A673 (cell line): ENCODE measurements around the gene USP5. TPM values are rescaled to one million over a fixed set of nuclear protein-coding genes. Genes with fewer than 3 reads are reported as not detected.

Experiments used
- BruUV-seq: library from RNA; stranded (reverse); fragments of 400-500 nt; replicated peaks from 2 replicates; lab custom pipeline; 2021; lab: Mats Ljungman, UMichigan
- CTCF ChIA-PET: fragments of 300-600 bp; sonication (Branson Sonifier 250); formaldehyde crosslinking; loops from one replicate; lab custom pipeline; 2022; ENCODE audit warnings: antibody characterized with exemption; lab: Charles Lee
- POLR2A ChIA-PET: fragments of 300-600 bp; sonication (Branson Sonifier 250); formaldehyde crosslinking; loops from one replicate; lab custom pipeline; 2022; ENCODE audit warnings: antibody characterized with exemption; ENCODE audit not compliant: low non-redundant PET; lab: Charles Lee
- DNase-seq: peaks from one replicate; pipeline ENCODE4 v3.0.0-alpha.2; 2015; ENCODE audit warnings: low spot score
- H3K27ac ChIP-seq: fragments of 200-600 bp; sonication (generic); 2 replicates; pipeline ENCODE4 v1.5.1; 2016; ENCODE audit warnings: mixed run types, low read depth, mild to moderate bottlenecking, mixed read lengths, antibody characterized with exemption, low read length; ENCODE audit not compliant: poor library complexity, severe bottlenecking
- H3K27me3 ChIP-seq: fragments of 200-600 bp; sonication (generic); replicated peaks from 2 replicates; pipeline ENCODE4 v1.6.1; 2017; ENCODE audit warnings: mixed run types, low read depth, mild to moderate bottlenecking, mixed read lengths, antibody characterized with exemption, low read length; ENCODE audit not compliant: insufficient read depth, poor library complexity
- H3K36me3 ChIP-seq: fragments of 200-600 bp; sonication (generic); 2 replicates; pipeline ENCODE4 v1.6.1; 2016; ENCODE audit warnings: mixed run types, mild to moderate bottlenecking, mixed read lengths, antibody characterized with exemption, low read length; ENCODE audit not compliant: insufficient read depth, poor library complexity, severe bottlenecking
- H3K4me1 ChIP-seq: fragments of 200-600 bp; sonication (generic); 2 replicates; pipeline ENCODE4 v1.6.1; 2017; ENCODE audit warnings: mixed run types, mild to moderate bottlenecking, mixed read lengths, antibody characterized with exemption, low read length; ENCODE audit not compliant: insufficient read depth, poor library complexity, severe bottlenecking
- H3K4me3 ChIP-seq: fragments of 200-600 bp; sonication (generic); 2 replicates; pipeline ENCODE4 v1.5.1; 2016; ENCODE audit warnings: low read depth, mixed run types, mild to moderate bottlenecking, mixed read lengths, low read length; ENCODE audit not compliant: poor library complexity, severe bottlenecking
- H3K9me3 ChIP-seq: fragments of 200-600 bp; sonication (generic); 2 replicates; pipeline ENCODE4 v1.6.1; 2016; ENCODE audit warnings: mixed run types, low read depth, mild to moderate bottlenecking, mixed read lengths, antibody characterized with exemption, low read length; ENCODE audit not compliant: poor library complexity, severe bottlenecking
- EZH2 ChIP-seq: fragments of 200-600 bp; sonication (generic); IDR thresholded peaks from 2 replicates; pipeline ENCODE4 v1.6.1; 2017; ENCODE audit warnings: borderline replicate concordance, low read depth, mild to moderate bottlenecking, mixed read lengths, antibody characterized with exemption, low read length; ENCODE audit not compliant: poor library complexity, severe bottlenecking
- intact Hi-C: fragments of 100-400 bp; cut with micrococcal nuclease; formaldehyde crosslinking; loops from one replicate; pipeline ENCODE4 v1.10.0; 2022; ENCODE audit not compliant: unreplicated experiment
- total RNA-seq: library from RNA; stranded (reverse); gene quantifications from 2 replicates; pipeline ENCODE4 v1.2.3, GENCODE V29; 2021
- TF ChIP-seq, protein P1 (sequence below): fragments of 300-800, 200-600 bp; sonication (generic); conservative IDR thresholded peaks from 2 replicates; pipeline ENCODE4 v1.5.1; 2017; ENCODE audit warnings: low read depth, mild to moderate bottlenecking, antibody characterized with exemption, low read length, moderate library complexity, mixed read lengths

USP5 gene
- total RNA-seq, 1 experiment from 2014 or later = 209 TPM

DNA sequence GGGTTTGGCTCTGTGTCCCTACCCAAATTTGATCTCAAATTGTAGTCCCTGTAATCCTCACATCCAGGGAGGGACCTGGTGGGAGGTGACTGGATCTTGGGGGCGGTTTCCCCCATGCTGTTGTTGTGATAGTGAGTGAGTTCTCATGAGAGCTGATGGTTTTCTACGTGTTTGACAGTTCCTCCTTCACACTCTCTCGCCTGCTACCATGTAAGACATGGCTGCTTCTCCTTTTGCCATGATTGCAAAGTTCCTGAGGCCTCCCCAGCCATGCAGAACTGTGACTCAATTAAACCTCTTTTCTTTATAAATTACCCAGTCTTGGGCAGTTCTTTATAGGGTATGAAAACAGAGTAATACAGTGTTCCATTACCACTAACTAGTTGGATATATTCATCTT is 42.4 kb downstream of the USP5 start:
- no peaks in the 10 kb centered on the region for H3K36me3 ChIP-seq
- H3K4me3 ChIP-seq = no peak overlapping the region
- H3K9me3 ChIP-seq = no peaks in the 10 kb centered on the region
- ChIA-PET CTCF (no interaction called here), POLR2A (no interaction called here)
- no peak for TF ChIP-seq EZH2
- TF ChIP-seq, protein P1, sequence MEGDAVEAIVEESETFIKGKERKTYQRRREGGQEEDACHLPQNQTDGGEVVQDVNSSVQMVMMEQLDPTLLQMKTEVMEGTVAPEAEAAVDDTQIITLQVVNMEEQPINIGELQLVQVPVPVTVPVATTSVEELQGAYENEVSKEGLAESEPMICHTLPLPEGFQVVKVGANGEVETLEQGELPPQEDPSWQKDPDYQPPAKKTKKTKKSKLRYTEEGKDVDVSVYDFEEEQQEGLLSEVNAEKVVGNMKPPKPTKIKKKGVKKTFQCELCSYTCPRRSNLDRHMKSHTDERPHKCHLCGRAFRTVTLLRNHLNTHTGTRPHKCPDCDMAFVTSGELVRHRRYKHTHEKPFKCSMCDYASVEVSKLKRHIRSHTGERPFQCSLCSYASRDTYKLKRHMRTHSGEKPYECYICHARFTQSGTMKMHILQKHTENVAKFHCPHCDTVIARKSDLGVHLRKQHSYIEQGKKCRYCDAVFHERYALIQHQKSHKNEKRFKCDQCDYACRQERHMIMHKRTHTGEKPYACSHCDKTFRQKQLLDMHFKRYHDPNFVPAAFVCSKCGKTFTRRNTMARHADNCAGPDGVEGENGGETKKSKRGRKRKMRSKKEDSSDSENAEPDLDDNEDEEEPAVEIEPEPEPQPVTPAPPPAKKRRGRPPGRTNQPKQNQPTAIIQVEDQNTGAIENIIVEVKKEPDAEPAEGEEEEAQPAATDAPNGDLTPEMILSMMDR = no peak
- intact Hi-C loops = no loop called here
- DNase-seq = no peak
- no peak overlapping the region for H3K27ac ChIP-seq
- BruUV-seq = no TSS peak
- peaks cover 7% of the 10 kb centered on the region for H3K4me1 ChIP-seq
- no peaks in the 10 kb centered on the region for H3K27me3 ChIP-seq

- H3K27ac ChIP-seq = no peak overlapping the region
- DNase-seq = no peak
- BruUV-seq = no TSS peak
- intact Hi-C loops = no loop called here
- CTCF ChIA-PET = no interaction called here
- POLR2A ChIA-PET = no interaction called here
- H3K9me3 ChIP-seq = no peaks in the 10 kb centered on the region
- H3K27me3 ChIP-seq = no peaks in the 10 kb centered on the region
- no peak overlapping the region for H3K4me3 ChIP-seq
- H3K36me3 ChIP-seq = no peaks in the 10 kb centered on the region
- H3K4me1 ChIP-seq = no peaks in the 10 kb centered on the region
- no peak for TF ChIP-seq EZH2
- TF ChIP-seq, protein P1 = no peak
These were observed 45.0 kb downstream of the USP5 start for GRCh38 chr12:6896846-6897435.

- POLR2A ChIA-PET = no interaction called here
- Histone ChIP-seq H3K36me3 (no peaks in the 10 kb centered on the region), H3K27ac (no peak overlapping the region), H3K9me3 (no peaks in the 10 kb centered on the region), H3K4me1 (peaks cover 7% of the 10 kb centered on the region), H3K27me3 (no peaks in the 10 kb centered on the region), H3K4me3 (no peak overlapping the region)
- no TSS peak for BruUV-seq
- no peak for TF ChIP-seq EZH2
- TF ChIP-seq, protein P1 = no peak
- intact Hi-C loops = no loop called here
- no peak for DNase-seq
- CTCF ChIA-PET = interaction anchor here (0.6 kb wide), 1 partner anchor 22 kb away, joined by 4 read pairs; no protein-coding TSS in a partner anchor
These were observed 47.5 kb downstream of the USP5 start for GRCh38 chr12:6899427-6899826.
